Measurements from ENCODE around the gene POLR3E.

DNA sequence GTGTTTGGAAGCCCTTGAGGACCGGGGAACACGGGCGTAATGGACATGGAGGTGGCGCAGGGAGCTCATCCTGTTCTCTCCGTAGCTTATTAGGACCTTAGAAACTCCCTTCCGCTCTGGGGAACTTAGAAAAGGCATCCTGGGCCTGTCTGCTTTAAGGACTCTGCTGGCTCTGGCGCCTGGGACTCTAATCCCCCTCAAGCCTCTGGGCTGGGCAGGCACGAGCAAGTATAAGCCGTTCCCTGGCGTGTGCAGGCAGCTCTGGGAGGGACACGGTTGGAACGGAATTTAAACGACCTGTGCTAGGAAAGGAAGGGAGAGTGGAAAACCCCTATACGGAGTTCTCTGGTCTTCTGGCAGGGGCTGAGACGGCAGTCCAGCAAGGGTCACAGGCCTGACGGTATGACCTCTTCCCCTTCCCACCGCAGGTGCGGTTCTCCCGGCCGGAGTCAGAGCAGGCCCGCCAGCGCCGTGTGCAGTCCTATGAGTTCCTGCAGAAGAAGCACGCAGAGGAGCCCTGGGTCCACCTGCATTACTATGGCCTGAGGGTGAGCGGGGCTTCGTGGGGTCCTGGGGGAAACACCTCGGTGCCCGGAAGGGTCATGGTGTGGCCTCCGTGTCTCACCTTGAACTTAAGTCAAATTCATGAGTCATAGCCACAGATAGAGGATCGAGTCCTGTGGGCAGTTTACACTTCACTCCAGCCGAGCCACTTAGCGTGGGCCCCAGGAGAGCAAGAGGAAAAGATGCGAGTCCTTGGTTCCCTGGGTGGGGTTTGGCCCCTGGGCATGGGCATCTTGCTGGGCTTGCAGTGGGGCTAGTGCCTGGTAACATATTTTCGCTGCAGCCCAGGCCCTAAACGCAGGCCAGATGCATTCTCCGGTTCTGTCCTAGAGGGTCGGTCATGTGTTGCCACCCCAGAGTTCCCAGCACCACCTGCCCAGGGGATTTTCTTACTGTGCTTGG, 17.7 kb downstream of the POLR3E start:
- TF ChIP-seq, protein P1, sequence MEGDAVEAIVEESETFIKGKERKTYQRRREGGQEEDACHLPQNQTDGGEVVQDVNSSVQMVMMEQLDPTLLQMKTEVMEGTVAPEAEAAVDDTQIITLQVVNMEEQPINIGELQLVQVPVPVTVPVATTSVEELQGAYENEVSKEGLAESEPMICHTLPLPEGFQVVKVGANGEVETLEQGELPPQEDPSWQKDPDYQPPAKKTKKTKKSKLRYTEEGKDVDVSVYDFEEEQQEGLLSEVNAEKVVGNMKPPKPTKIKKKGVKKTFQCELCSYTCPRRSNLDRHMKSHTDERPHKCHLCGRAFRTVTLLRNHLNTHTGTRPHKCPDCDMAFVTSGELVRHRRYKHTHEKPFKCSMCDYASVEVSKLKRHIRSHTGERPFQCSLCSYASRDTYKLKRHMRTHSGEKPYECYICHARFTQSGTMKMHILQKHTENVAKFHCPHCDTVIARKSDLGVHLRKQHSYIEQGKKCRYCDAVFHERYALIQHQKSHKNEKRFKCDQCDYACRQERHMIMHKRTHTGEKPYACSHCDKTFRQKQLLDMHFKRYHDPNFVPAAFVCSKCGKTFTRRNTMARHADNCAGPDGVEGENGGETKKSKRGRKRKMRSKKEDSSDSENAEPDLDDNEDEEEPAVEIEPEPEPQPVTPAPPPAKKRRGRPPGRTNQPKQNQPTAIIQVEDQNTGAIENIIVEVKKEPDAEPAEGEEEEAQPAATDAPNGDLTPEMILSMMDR (IDR thresholded peaks at IDR 0.05) = no peak
- TF ChIP-seq ZFX (IDR thresholded peaks at IDR 0.05; ENCODE audit: borderline replicate concordance) = no peak

Measured in 22Rv1 (cell line).